ENCODE results near the gene PDE1A.

GRCh38 chr2:182473635-182474034, 46.8 kb upstream of the PDE1A start:
- TF ChIP-seq CTCF (conservative IDR thresholded peaks at IDR 0.05 in 1 of 2, IDR thresholded peaks at IDR 0.05 in 1 of 2; ENCODE audit: extremely low read depth in 1 of 2, insufficient read depth in 1 of 2, low read depth in 1 of 2, low read length in 2 of 2) (no peak), EZH2 (IDR thresholded peaks at IDR 0.05; ENCODE audit: borderline replicate concordance, low read length) (no peak)
